B cell (primary cell): ENCODE data around the gene ANAPC2. TPM values are rescaled to one million over a fixed set of nuclear protein-coding genes. Genes with fewer than 3 reads are reported as not detected.

ENCODE experiments used
- ATAC-seq: fragments of 200-7000 bp; cut with Tn5 transposase; one replicate; pipeline ENCODE4 v1.10.0; 2021; ENCODE audit warnings: low read depth, mild to moderate bottlenecking, moderate number of reproducible peaks, moderate library complexity
- CTCF ChIA-PET: fragments of 350-600 bp; sonication (Branson Sonifier 250); formaldehyde crosslinking; loops from one replicate; lab custom pipeline; 2021; ENCODE audit warnings: antibody characterized with exemption, inconsistent platforms; lab: Charles Lee
- POLR2A ChIA-PET: fragments of 350-600 bp; sonication (Branson Sonifier 250); formaldehyde crosslinking; loops from one replicate; lab custom pipeline; 2021; ENCODE audit warnings: antibody characterized with exemption; lab: Charles Lee
- DNase-seq: peaks from one replicate; pipeline ENCODE4 v3.0.0; 2013
- H2AFZ ChIP-seq: 2 replicates; pipeline ENCODE4 v1.6.1; 2012; ENCODE audit warnings: mild to moderate bottlenecking, low read depth, low read length; ENCODE audit not compliant: insufficient read depth, poor library complexity, severe bottlenecking
- H3K27ac ChIP-seq, 2 donors: 1 replicate in 1 of 2; 2 replicates in 1 of 2; pipeline ENCODE4 v1.5.1; 2012 to 2013; ENCODE audit warnings: low read length in 2 of 2, mild to moderate bottlenecking in 2 of 2, moderate library complexity in 1 of 2
- H3K27me3 ChIP-seq, 4 experiments: fragments of 200-600 bp in 1 of 4; sonication (generic) in 1 of 4; replicated peaks in 1 of 4; 1 replicate in 2 of 4; 2 replicates in 2 of 4; pipeline versions ENCODE4 v1.6.1 to v1.7.0; 2013 to 2016; ENCODE audit warnings: low read length in 3 of 4, mild to moderate bottlenecking in 2 of 4, mixed read lengths in 1 of 4, moderate library complexity in 1 of 4; ENCODE audit not compliant: insufficient read depth in 4 of 4, control insufficient read depth in 3 of 4; ENCODE audit errors: control extremely low read depth in 1 of 4
- H3K36me3 ChIP-seq, 2 experiments: replicated peaks in 1 of 2; 1 replicate in 1 of 2; 2 replicates in 1 of 2; pipeline versions ENCODE4 v1.6.1 to v1.7.1; 2013; ENCODE audit warnings: low read length in 1 of 2; ENCODE audit not compliant: insufficient read depth in 2 of 2, control insufficient read depth in 1 of 2; ENCODE audit errors: control extremely low read depth in 1 of 2, extremely low read depth in 1 of 2
- H3K4me1 ChIP-seq, 2 donors: fragments of 200-600 bp in 1 of 2; sonication (generic) in 1 of 2; 1 replicate in 1 of 2; 2 replicates in 1 of 2; pipeline versions ENCODE4 v1.5.1 to v1.6.1; 2013 to 2017; ENCODE audit warnings: low read length in 2 of 2; ENCODE audit not compliant: control insufficient read depth in 2 of 2, insufficient read depth in 2 of 2
- H3K4me2 ChIP-seq: replicated peaks from 2 replicates; pipeline ENCODE3; 2012; ENCODE audit warnings: mild to moderate bottlenecking, low read depth, low read length; ENCODE audit not compliant: poor library complexity, severe bottlenecking
- H3K4me3 ChIP-seq, 5 experiments: fragments of 200-600 bp in 1 of 5; sonication (generic) in 1 of 5; 1 replicate in 3 of 5; 2 replicates in 2 of 5; pipeline versions ENCODE4 v1.5.1 to v1.7.0; 2011 to 2016; ENCODE audit warnings: low read length in 4 of 5, mild to moderate bottlenecking in 4 of 5, low read depth in 2 of 5, control low read depth in 1 of 5, moderate library complexity in 1 of 5; ENCODE audit not compliant: insufficient read depth in 1 of 5; ENCODE audit errors: control extremely low read depth in 1 of 5, extremely low read depth in 1 of 5
- H3K79me2 ChIP-seq: fragments of 200-600 bp; sonication (generic); one replicate; pipeline ENCODE4 v1.6.0; 2016; ENCODE audit warnings: low read length; ENCODE audit not compliant: control insufficient read depth, insufficient read depth
- H3K9ac ChIP-seq: fragments of 200-600 bp; sonication (generic); 2 replicates; pipeline ENCODE4 v1.6.1; 2017; ENCODE audit warnings: mild to moderate bottlenecking, low read length, moderate library complexity
- H3K9me3 ChIP-seq, 3 donors: one replicate each; pipeline versions ENCODE4 v1.6.1 to v1.7.1; 2013; ENCODE audit warnings: low read length in 2 of 3; ENCODE audit not compliant: control insufficient read depth in 2 of 3, insufficient read depth in 1 of 3; ENCODE audit errors: control extremely low read depth in 1 of 3
- H4K20me1 ChIP-seq: 2 replicates; pipeline ENCODE4 v1.6.0; 2012; ENCODE audit warnings: mild to moderate bottlenecking, low read length; ENCODE audit not compliant: insufficient read depth, control insufficient read depth, poor library complexity, severe bottlenecking
- H3K27ac Mint-ChIP-seq: one replicate; pipeline ENCODE4 v1.8.0; 2021; ENCODE audit warnings: mixed read lengths
- H3K27me3 Mint-ChIP-seq: one replicate; pipeline ENCODE4 v1.8.0; 2021; ENCODE audit warnings: mixed read lengths
- H3K4me1 Mint-ChIP-seq: one replicate; pipeline ENCODE4 v1.8.0; 2021; ENCODE audit warnings: mixed read lengths
- H3K4me3 Mint-ChIP-seq: one replicate; pipeline ENCODE4 v1.8.0; 2021; ENCODE audit warnings: mixed read lengths
- H3K9me3 Mint-ChIP-seq: one replicate; pipeline ENCODE4 v1.8.0; 2022; ENCODE audit warnings: mixed read lengths; ENCODE audit not compliant: insufficient read depth
- CTCF ChIP-seq: fragments of 200-600 bp; IDR thresholded peaks from one replicate; pipeline ENCODE4 v1.8.0; 2022; ENCODE audit warnings: antibody characterized with exemption, mild to moderate bottlenecking
- EZH2 ChIP-seq: IDR thresholded peaks from 2 replicates; pipeline ENCODE4 v1.6.1; 2012; ENCODE audit warnings: borderline replicate concordance, low read depth, mild to moderate bottlenecking, moderate library complexity, low read length; ENCODE audit not compliant: insufficient read depth, poor library complexity, severe bottlenecking
- whole genome bisulfite sequencing: methylation state at CpG from one replicate; pipeline ENCODE4 v1.1.5; 2013; ENCODE audit warnings: missing lambda C conversion rate; ENCODE audit not compliant: insufficient coverage; 5-methylcytosine and 5-hydroxymethylcytosine counted together
- intact Hi-C: fragments of 100-400 bp; cut with micrococcal nuclease; formaldehyde crosslinking; loops from one replicate; pipeline ENCODE4 v1.10.0; 2022
- polyA plus RNA-seq: library from polyadenylated mRNA; depleted of rRNA; stranded (reverse); fragments of >200 nt; gene quantifications from 2 replicates; pipeline ENCODE4 v1.2.3, GENCODE V29; 2012
- total RNA-seq, 2 donors: library from RNA; stranded (reverse); fragments of 120-200 nt in 1 of 2; gene quantifications; 1 replicate in 1 of 2; 2 replicates in 1 of 2; pipeline versions ENCODE4 v1.2.3 to v1.2.4, GENCODE V29; 2013 to 2022

Gene ANAPC2
- total and polyA plus RNA-seq, 2 donors (not counting 1 experiment from before 2014, with no cell fraction given): 121 to 127 TPM

DNA sequence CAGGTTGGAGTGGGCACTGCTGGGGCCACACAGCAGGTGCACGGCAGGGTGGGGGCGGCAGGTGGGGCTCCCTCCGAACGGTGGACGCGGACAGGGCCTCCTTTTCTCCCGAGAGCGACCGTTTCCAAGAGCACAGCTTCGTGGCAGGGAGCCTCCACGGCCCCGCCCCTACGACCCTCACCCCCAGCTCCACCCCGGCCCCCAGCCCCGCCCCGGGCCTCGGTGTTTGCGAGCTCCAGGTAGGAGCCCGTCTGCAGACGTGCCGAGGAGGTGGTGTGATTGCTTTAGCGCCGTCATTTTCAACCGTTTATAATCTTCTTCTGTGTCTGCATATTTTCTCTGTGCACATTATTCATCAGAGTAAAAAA, 40.6 kb downstream of the ANAPC2 start:
- Histone ChIP-seq H3K9ac (no peak overlapping the region), H3K4me1 (peaks cover 0 to 13% of the 10 kb centered on the region in 2 donors), H3K4me2 (no peak overlapping the region), H3K79me2 (no peaks in the 10 kb centered on the region), H3K36me3 (no peaks in the 10 kb centered on the region), H3K27me3 (peaks cover 0 to 26% (median 0%) of the 10 kb centered on the region in 4 experiments), H3K9me3 (peaks cover 0 to 25% (median 0%) of the 10 kb centered on the region in 3 donors), H3K4me3 (no peak overlapping the region), H3K27ac (no peak overlapping the region), H4K20me1 (no peaks in the 10 kb centered on the region), H2AFZ (no peak overlapping the region)
- H3K27me3 Mint-ChIP-seq: peaks cover 16% of the 10 kb centered on the region
- intact Hi-C loops: no loop called here
- ATAC-seq (no peak), DNase-seq (no peak)
- H3K27ac Mint-ChIP-seq: no peak overlapping the region
- TF ChIP-seq CTCF (no peak), EZH2 (no peak)
- ChIA-PET POLR2A (no interaction called here), CTCF (no interaction called here)
- peaks cover 7% of the 10 kb centered on the region for H3K4me1 Mint-ChIP-seq
- no peaks in the 10 kb centered on the region for H3K9me3 Mint-ChIP-seq
- WGBS: 55% methylated on average over 7 of the region's 24 CpGs
- no peak overlapping the region for H3K4me3 Mint-ChIP-seq

DNA sequence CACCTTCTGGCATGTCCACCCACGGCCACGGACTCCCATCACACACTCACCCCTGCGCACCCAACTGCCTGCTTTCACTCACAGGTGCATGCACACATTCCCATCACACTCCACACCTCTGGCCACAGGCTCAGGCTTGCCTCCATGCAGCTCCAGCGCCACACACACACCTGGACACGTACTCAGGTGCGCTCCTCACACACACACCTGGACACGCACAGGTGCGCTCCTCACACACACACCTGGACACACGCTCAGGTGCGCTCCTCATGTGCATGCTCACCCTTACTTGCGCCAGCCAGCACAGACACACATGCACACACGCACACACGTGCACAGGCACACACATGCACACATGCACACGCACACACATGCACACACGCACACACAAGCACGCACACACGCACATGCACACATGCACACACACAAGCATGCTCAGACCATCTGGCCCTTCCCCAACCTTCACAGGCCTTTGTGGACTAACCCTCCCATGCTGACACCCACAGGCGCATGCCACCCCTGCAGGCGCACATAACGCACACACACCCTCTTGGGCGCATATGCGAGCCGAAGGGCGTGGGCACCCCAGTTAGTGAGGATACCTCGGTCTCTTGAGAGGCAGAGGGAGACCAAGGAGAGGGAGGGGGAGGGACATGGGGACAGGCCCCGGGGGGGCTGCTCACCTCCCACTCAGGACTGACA, 41.1 kb downstream of the ANAPC2 start:
- H3K79me2 ChIP-seq: no peaks in the 10 kb centered on the region
- H3K4me2 ChIP-seq: no peak overlapping the region
- H3K36me3 ChIP-seq: no peaks in the 10 kb centered on the region
- H3K27me3 ChIP-seq: peaks cover 0 to 32% (median 2%) of the 10 kb centered on the region in 4 experiments
- 91% methylated on average over 22 of the region's 26 CpGs for WGBS
- intact Hi-C loops: no loop called here
- peaks cover 19% of the 10 kb centered on the region for H3K27me3 Mint-ChIP-seq
- no peak overlapping the region for H3K4me3 Mint-ChIP-seq
- TF ChIP-seq EZH2 (no peak), CTCF (no peak)
- H3K9me3 Mint-ChIP-seq: no peaks in the 10 kb centered on the region
- H2AFZ ChIP-seq: no peak overlapping the region
- no peak for DNase-seq
- no peaks in the 10 kb centered on the region for H4K20me1 ChIP-seq
- ChIA-PET CTCF (no interaction called here), POLR2A (interaction anchor here (0.6 kb wide), 1 partner anchor 20 kb away, joined by 4 read pairs; no protein-coding TSS in a partner anchor)
- H3K27ac ChIP-seq: no peak overlapping the region
- peaks cover 0 to 21% (median 0%) of the 10 kb centered on the region in 3 donors for H3K9me3 ChIP-seq
- H3K4me1 Mint-ChIP-seq: peaks cover 7% of the 10 kb centered on the region
- no peak overlapping the region for H3K9ac ChIP-seq
- no peak overlapping the region for H3K4me3 ChIP-seq
- peaks cover 0 to 13% of the 10 kb centered on the region in 2 donors for H3K4me1 ChIP-seq
- peak overlapping the region; percentile 78 for H3K27ac Mint-ChIP-seq
- no peak for ATAC-seq
